Skeletal muscle cell (primary cell): ENCODE results near the gene PNPLA6.

ENCODE experiments used
- DNase-seq: peaks from one replicate; pipeline ENCODE4 v3.0.0-alpha.2; 2010; ENCODE audit warnings: low read depth
- H3K4me3 ChIP-seq: 2 replicates; pipeline ENCODE4 v1.5.1; 2011; ENCODE audit warnings: low read depth, mild to moderate bottlenecking, control low read depth, low read length, moderate library complexity

PNPLA6 gene

GRCh38 chr19:7535047-7535997 lies at the start of gene PNPLA6:
TSS of gene PNPLA6 (plus strand) at chr19:7535717. CDS start at chr19:7535789, 72 bp downstream.
- peak; percentile 77 for DNase-seq
- H3K4me3 ChIP-seq, result peak within 1 kb of the TSS; percentile 76

- H3K4me3 ChIP-seq, result no peak overlapping the region
- no peak for DNase-seq
These were observed 48.6 kb upstream of the PNPLA6 start for GRCh38 chr19:7486923-7487322.

- peak within 1 kb of the TSS; percentile 61 for H3K4me3 ChIP-seq
- DNase-seq, result peak; percentile 41
These were observed 46.7 kb upstream of the PNPLA6 start, which contains the start of gene PEX11G for GRCh38 chr19:7488736-7489353. TSS of gene PEX11G (minus strand) at chr19:7489035. CDS start at chr19:7489010, 25 bp downstream.

- no peak for DNase-seq
- H3K4me3 ChIP-seq, result no peak overlapping the region
These were observed 45.9 kb upstream of the PNPLA6 start for GRCh38 chr19:7489609-7490044.

GRCh38 chr19:7492142-7492541 lies 43.4 kb upstream of the PNPLA6 start:
- no peak for DNase-seq
- no peak overlapping the region for H3K4me3 ChIP-seq

- no peak for DNase-seq
- H3K4me3 ChIP-seq, result no peak overlapping the region
These were observed 43.0 kb upstream of the PNPLA6 start for GRCh38 chr19:7492558-7492957.

- DNase-seq, result no peak
- no peak overlapping the region for H3K4me3 ChIP-seq
These were observed 41.0 kb upstream of the PNPLA6 start for GRCh38 chr19:7494416-7495098.

- H3K4me3 ChIP-seq, result no peak overlapping the region
- no peak for DNase-seq
These were observed 38.2 kb upstream of the PNPLA6 start for GRCh38 chr19:7497292-7497691.

GRCh38 chr19:7500811-7501450 lies 34.6 kb upstream of the PNPLA6 start:
- no peak for DNase-seq
- peak overlapping the region; percentile 50 for H3K4me3 ChIP-seq

- DNase-seq, result no peak
- no peak overlapping the region for H3K4me3 ChIP-seq
These were observed 33.0 kb upstream of the PNPLA6 start for GRCh38 chr19:7502552-7502951.

- no peak for DNase-seq
- no peak overlapping the region for H3K4me3 ChIP-seq
These were observed 30.8 kb upstream of the PNPLA6 start for GRCh38 chr19:7504684-7505083.

GRCh38 chr19:7505288-7505681 lies 30.2 kb upstream of the PNPLA6 start:
- no peak overlapping the region for H3K4me3 ChIP-seq
- DNase-seq, result no peak

- DNase-seq, result no peak
- no peak overlapping the region for H3K4me3 ChIP-seq
These were observed 29.7 kb upstream of the PNPLA6 start for GRCh38 chr19:7505682-7506384.

GRCh38 chr19:7506385-7507328 lies 28.9 kb upstream of the PNPLA6 start:
- peak; percentile 24 for DNase-seq
- no peak overlapping the region for H3K4me3 ChIP-seq

GRCh38 chr19:7507884-7508283 lies 27.6 kb upstream of the PNPLA6 start:
- no peak overlapping the region for H3K4me3 ChIP-seq

GRCh38 chr19:7509625-7510024 lies 25.9 kb upstream of the PNPLA6 start:
- no peak for DNase-seq

More at GRCh38 chr19:7507884-7508283, 27.6 kb upstream of the PNPLA6 start:
- DNase-seq, result peak; percentile 41

GRCh38 chr19:7512400-7512851 lies 23.1 kb upstream of the PNPLA6 start:
- DNase-seq, result no peak
- no peak overlapping the region for H3K4me3 ChIP-seq

More at GRCh38 chr19:7509625-7510024, 25.9 kb upstream of the PNPLA6 start:
- no peak overlapping the region for H3K4me3 ChIP-seq
